Measurements from ENCODE around the gene PLEKHA7. TPM values are rescaled to one million over a fixed set of nuclear protein-coding genes. Genes with fewer than 3 reads are reported as not detected.
"Not testable (repeated sequence)": the region's sequence is repeated elsewhere in the genome, so short reads cannot be mapped to it uniquely, and the experiment has no call there.

PLEKHA7 gene
- total RNA-seq, 1 donor from 2014 or later = 18.2 TPM

DNA sequence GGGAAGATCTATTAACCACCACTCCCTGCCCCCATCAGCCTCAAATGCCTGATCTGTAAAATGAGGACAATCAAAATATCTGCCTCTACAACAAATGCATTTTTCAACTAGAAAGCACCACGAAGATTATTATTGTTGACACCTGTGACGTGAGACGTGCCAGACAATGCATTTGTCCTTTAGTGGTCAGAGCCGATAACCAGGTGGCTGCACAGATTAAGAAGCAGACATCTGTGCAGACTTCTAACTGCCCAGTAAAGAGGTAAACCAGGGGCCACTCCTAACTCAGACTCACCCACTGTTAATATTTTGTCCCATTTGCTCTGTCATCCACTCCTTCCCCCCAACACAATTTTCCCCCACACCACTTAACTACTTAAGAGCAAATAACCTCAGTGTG lies 11.7 kb downstream of the PLEKHA7 start:
- Mint-ChIP-seq H3K36me3 (ENCODE audit: low read depth) (no peaks in the 10 kb centered on the region), H3K4me1 (no peaks in the 10 kb centered on the region), H3K27me3 (ENCODE audit: low read depth) (peaks cover 64% of the 10 kb centered on the region), H3K27ac (ENCODE audit: unreplicated experiment) (no peak overlapping the region), H3K9me3 (no peaks in the 10 kb centered on the region), H3K4me3 (no peak overlapping the region)
- TF ChIP-seq, protein P1, sequence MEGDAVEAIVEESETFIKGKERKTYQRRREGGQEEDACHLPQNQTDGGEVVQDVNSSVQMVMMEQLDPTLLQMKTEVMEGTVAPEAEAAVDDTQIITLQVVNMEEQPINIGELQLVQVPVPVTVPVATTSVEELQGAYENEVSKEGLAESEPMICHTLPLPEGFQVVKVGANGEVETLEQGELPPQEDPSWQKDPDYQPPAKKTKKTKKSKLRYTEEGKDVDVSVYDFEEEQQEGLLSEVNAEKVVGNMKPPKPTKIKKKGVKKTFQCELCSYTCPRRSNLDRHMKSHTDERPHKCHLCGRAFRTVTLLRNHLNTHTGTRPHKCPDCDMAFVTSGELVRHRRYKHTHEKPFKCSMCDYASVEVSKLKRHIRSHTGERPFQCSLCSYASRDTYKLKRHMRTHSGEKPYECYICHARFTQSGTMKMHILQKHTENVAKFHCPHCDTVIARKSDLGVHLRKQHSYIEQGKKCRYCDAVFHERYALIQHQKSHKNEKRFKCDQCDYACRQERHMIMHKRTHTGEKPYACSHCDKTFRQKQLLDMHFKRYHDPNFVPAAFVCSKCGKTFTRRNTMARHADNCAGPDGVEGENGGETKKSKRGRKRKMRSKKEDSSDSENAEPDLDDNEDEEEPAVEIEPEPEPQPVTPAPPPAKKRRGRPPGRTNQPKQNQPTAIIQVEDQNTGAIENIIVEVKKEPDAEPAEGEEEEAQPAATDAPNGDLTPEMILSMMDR (conservative IDR thresholded peaks at IDR 0.05) = no peak
- no peak for DNase-seq (ENCODE audit: low read depth, low spot score)

DNA sequence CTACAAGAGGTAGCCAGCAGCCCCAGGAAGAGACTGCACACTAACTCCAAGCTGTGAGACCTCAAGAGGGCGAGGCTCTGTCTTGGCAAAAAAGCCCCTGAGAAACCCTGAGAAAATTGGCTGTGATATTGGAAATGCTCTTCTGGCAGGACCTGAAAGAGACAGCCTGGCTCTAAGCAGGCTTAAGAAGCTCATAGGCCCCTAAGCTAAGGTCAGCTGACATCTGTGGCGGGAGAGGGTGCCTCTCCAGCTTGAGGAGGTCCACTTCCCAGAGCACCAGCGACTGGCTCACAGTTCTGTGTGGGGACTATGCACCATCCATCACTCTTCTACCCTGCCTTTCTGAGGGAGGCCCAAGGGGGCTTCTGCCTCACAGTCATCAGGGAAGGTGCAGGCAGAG lies 12.4 kb downstream of the PLEKHA7 start:
- Mint-ChIP-seq H3K36me3 (ENCODE audit: low read depth) (no peaks in the 10 kb centered on the region), H3K4me1 (no peaks in the 10 kb centered on the region), H3K9me3 (no peaks in the 10 kb centered on the region), H3K4me3 (no peak overlapping the region), H3K27ac (ENCODE audit: unreplicated experiment) (no peak overlapping the region), H3K27me3 (ENCODE audit: low read depth) (peaks cover 67% of the 10 kb centered on the region)
- no peak for DNase-seq (ENCODE audit: low read depth, low spot score)
- TF ChIP-seq, protein P1 (conservative IDR thresholded peaks at IDR 0.05) = no peak

DNA sequence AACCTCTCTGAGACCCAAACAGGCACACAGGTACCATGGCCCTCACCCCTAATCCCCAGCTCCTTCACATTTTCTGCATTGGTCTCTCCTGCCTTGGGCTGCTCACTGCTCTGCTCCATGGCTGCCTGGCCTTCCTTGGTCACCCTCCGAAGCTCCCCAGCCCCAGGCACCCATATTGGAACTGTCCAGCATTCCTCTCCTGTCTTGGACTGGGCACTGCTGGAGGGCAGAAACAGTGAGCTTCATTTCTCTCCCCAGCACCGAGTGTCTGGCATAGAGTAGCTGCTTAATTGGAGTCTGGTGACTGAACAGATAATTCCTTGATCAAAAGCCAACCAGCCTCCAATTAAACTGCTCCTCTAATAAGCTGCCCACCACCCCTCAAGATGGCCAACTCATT lies 13.2 kb downstream of the PLEKHA7 start:
- H3K27ac Mint-ChIP-seq (ENCODE audit: unreplicated experiment) = no peak overlapping the region
- TF ChIP-seq, protein P1 (conservative IDR thresholded peaks at IDR 0.05) = no peak
- peaks cover 70% of the 10 kb centered on the region for H3K27me3 Mint-ChIP-seq (ENCODE audit: low read depth)
- no peak for DNase-seq (ENCODE audit: low read depth, low spot score)
- H3K4me1 Mint-ChIP-seq = no peaks in the 10 kb centered on the region
- H3K4me3 Mint-ChIP-seq = no peak overlapping the region
- no peaks in the 10 kb centered on the region for H3K9me3 Mint-ChIP-seq
- no peaks in the 10 kb centered on the region for H3K36me3 Mint-ChIP-seq (ENCODE audit: low read depth)

DNA sequence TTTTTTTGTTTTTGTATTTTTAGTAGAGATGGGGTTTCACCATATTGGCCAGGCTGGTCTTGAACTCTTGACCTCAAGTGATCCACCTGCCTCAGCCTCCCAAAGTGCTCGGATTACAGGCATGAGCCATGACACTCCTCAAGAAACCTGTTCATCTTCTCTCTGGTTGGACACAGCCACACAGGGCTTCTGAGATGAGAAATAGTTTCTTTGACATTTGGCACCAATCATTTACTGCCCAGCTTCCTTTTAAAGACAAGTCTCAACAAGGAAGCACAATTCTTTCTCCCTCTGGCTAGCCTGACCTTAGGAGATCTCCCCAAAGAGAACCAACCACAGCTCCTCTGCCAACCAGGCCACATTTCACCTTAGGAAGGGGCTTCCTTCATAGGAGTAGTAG lies 14.0 kb downstream of the PLEKHA7 start:
- H3K36me3 Mint-ChIP-seq (ENCODE audit: low read depth); H3K4me1 Mint-ChIP-seq: not testable (repeated sequence)

DNA sequence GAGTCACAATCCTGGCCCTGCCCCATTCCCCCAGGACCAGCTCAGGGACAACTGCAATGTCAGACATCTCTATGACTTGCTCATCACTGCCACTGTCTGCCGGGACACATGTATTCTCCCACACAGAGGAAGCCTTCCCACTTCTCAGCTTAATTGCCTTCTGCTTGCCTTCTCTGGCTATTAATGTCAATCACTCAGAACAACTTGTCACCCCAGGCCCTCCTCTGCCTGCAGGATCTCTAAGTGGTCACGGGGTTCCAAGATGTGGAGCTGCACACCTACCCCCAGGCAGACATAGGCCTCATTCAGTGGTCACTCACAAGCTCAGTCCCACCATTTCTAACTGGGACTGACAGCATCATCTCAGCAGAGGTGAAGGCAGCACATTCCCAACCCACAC lies 15.1 kb downstream of the PLEKHA7 start:
- Mint-ChIP-seq H3K9me3 (no peaks in the 10 kb centered on the region), H3K36me3 (ENCODE audit: low read depth) (no peaks in the 10 kb centered on the region), H3K4me3 (no peak overlapping the region), H3K27me3 (ENCODE audit: low read depth) (peaks cover 63% of the 10 kb centered on the region), H3K4me1 (no peaks in the 10 kb centered on the region), H3K27ac (ENCODE audit: unreplicated experiment) (no peak overlapping the region)
- DNase-seq (ENCODE audit: low read depth, low spot score) = no peak
- TF ChIP-seq, protein P1 (conservative IDR thresholded peaks at IDR 0.05) = no peak

More for the DNA sequence above, 14.0 kb downstream of the PLEKHA7 start:
- H3K4me3 Mint-ChIP-seq; DNase-seq (ENCODE audit: low read depth, low spot score); H3K27ac Mint-ChIP-seq (ENCODE audit: unreplicated experiment); H3K9me3 Mint-ChIP-seq: not testable (repeated sequence)
- H3K27me3 Mint-ChIP-seq (ENCODE audit: low read depth) = peaks cover 68% of the 10 kb centered on the region

DNA sequence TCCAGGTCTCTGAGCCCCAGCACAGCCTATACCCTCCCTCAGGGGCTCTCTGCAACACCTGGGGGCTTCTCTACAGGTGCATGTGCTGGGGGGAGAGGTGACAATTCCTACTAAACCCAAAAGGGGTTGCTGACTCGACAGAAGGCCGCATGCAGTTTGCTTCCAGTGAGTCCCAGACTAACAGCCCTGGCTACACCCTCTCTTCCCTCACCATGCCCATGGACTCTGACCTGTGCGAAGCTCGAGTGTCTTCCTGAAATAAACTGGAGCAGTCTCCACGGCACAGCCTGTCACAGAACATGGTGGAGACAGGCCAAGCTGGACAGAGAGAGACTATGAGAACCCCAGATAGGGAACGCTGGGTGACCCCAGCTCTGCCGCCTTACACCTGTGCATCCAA lies 16.6 kb downstream of the PLEKHA7 start:
- no peak overlapping the region for H3K4me3 Mint-ChIP-seq
- peaks cover 58% of the 10 kb centered on the region for H3K27me3 Mint-ChIP-seq (ENCODE audit: low read depth)
- no peaks in the 10 kb centered on the region for H3K36me3 Mint-ChIP-seq (ENCODE audit: low read depth)
- H3K4me1 Mint-ChIP-seq = no peaks in the 10 kb centered on the region
- TF ChIP-seq, protein P1 (conservative IDR thresholded peaks at IDR 0.05) = no peak
- no peak overlapping the region for H3K27ac Mint-ChIP-seq (ENCODE audit: unreplicated experiment)
- no peak for DNase-seq (ENCODE audit: low read depth, low spot score)
- H3K9me3 Mint-ChIP-seq = no peaks in the 10 kb centered on the region
